HepG2 (cell line): ENCODE measurements around the gene C1QL2. TPM values are rescaled to one million over a fixed set of nuclear protein-coding genes. Genes with fewer than 3 reads are reported as not detected.

ENCODE experiments used
- HINFP ChIP-seq: sonication (generic); formaldehyde crosslinking; IDR thresholded peaks from 2 replicates; pipeline ENCODE4 v1.4.0; 2020; ENCODE audit warnings: low read depth, mild to moderate bottlenecking, missing genetic modification reagents
- MAFG ChIP-seq: sonication (generic); formaldehyde crosslinking; IDR thresholded peaks from 2 replicates; pipeline ENCODE4 v1.5.1; 2020; ENCODE audit warnings: mild to moderate bottlenecking, missing genetic modification reagents
- MAFK ChIP-seq, 2 experiments: IDR thresholded peaks in 1 of 2; conservative IDR thresholded peaks in 1 of 2; 2 replicates each; pipeline ENCODE4 v1.6.1; 2011; ENCODE audit warnings: improper control_type of control experiment in 2 of 2, low read length in 2 of 2
- MAZ ChIP-seq, 2 experiments: sonication (generic) in 1 of 2; formaldehyde crosslinking in 1 of 2; IDR thresholded peaks; 2 replicates each; pipeline versions ENCODE4 v1.5.0 to v1.6.1; 2012 to 2020; ENCODE audit warnings: low read depth in 2 of 2, mild to moderate bottlenecking in 2 of 2, borderline replicate concordance in 1 of 2, improper control_type of control experiment in 1 of 2, low read length in 1 of 2, missing genetic modification reagents in 1 of 2, moderate library complexity in 1 of 2
- RAD21 ChIP-seq: fragments of 450-650 bp; formaldehyde crosslinking; IDR thresholded peaks from 2 replicates; pipeline ENCODE4 v1.5.0; 2020; ENCODE audit warnings: mild to moderate bottlenecking
- REPIN1 ChIP-seq: sonication (generic); formaldehyde crosslinking; IDR thresholded peaks from 2 replicates; pipeline ENCODE4 v1.8.0; 2022; ENCODE audit warnings: missing genetic modification reagents, low read depth, mild to moderate bottlenecking, borderline replicate concordance
- SP1 ChIP-seq, 2 experiments: fragments of 450-650 bp in 1 of 2; sonication (generic) in 1 of 2; formaldehyde crosslinking in 1 of 2; IDR thresholded peaks; 2 replicates each; pipeline versions ENCODE4 v1.4.0 to v1.6.1; 2016 to 2020; ENCODE audit warnings: missing genetic modification reagents in 1 of 2
- SRY ChIP-seq: sonication (generic); formaldehyde crosslinking; IDR thresholded peaks from 2 replicates; pipeline ENCODE4 v1.8.0; 2022; ENCODE audit warnings: mild to moderate bottlenecking, missing genetic modification reagents
- SSRP1 ChIP-seq: IDR thresholded peaks from 2 replicates; pipeline ENCODE4 v1.6.1; 2016; ENCODE audit warnings: control low read depth
- ZBTB1 ChIP-seq: sonication (generic); formaldehyde crosslinking; IDR thresholded peaks from 2 replicates; pipeline ENCODE4 v1.4.0; 2020; ENCODE audit warnings: missing genetic modification reagents, borderline replicate concordance
- ZBTB33 ChIP-seq: sonication (generic); formaldehyde crosslinking; IDR thresholded peaks from 2 replicates; pipeline ENCODE4 v1.4.0; 2020; ENCODE audit warnings: missing genetic modification reagents
- ZBTB39 ChIP-seq: sonication (generic); formaldehyde crosslinking; IDR thresholded peaks from 2 replicates; pipeline ENCODE4 v1.5.0; 2020; ENCODE audit warnings: missing genetic modification reagents
- ZBTB4 ChIP-seq: sonication (generic); formaldehyde crosslinking; IDR thresholded peaks from 2 replicates; pipeline ENCODE4 v1.4.0; 2020; ENCODE audit warnings: missing genetic modification reagents, mild to moderate bottlenecking, borderline replicate concordance
- ZNF234 ChIP-seq: sonication (generic); formaldehyde crosslinking; conservative IDR thresholded peaks from 2 replicates; pipeline ENCODE4 v1.5.1; 2020; ENCODE audit warnings: mild to moderate bottlenecking, missing genetic modification reagents
- ZNF335 ChIP-seq: sonication (generic); formaldehyde crosslinking; IDR thresholded peaks from 2 replicates; pipeline ENCODE4 v1.4.0; 2020; ENCODE audit warnings: missing genetic modification reagents
- ZNF564 ChIP-seq: sonication (generic); formaldehyde crosslinking; IDR thresholded peaks from 2 replicates; pipeline ENCODE4 v1.8.1; 2023; ENCODE audit warnings: mild to moderate bottlenecking, missing genetic modification reagents
- ZNF580 ChIP-seq: IDR thresholded peaks from 2 replicates; pipeline ENCODE4 v1.6.1; 2016; ENCODE audit warnings: low read depth, borderline replicate concordance
- ZNF672 ChIP-seq: sonication (generic); formaldehyde crosslinking; IDR thresholded peaks from 2 replicates; pipeline ENCODE4 v1.8.1; 2022; ENCODE audit warnings: missing genetic modification reagents
- ZNF749 ChIP-seq: sonication (generic); formaldehyde crosslinking; IDR thresholded peaks from 2 replicates; pipeline ENCODE4 v1.8.0; 2022; ENCODE audit warnings: mild to moderate bottlenecking, missing genetic modification reagents, moderate library complexity, borderline replicate concordance
- polyA plus RNA-seq, 8 experiments: library from polyadenylated mRNA; depleted of rRNA in 3 of 8; stranded (reverse) in 7 of 8; unstranded in 1 of 8; fragments of >200 nt; fragmentation: Illumina TruSeq in 4 of 8; extraction: Trizol in 4 of 8; gene quantifications; 2 replicates each; pipeline versions ENCODE4 v1.2.1 to v1.2.3, GENCODE V29; 2011 to 2016; ENCODE audit warnings: low read depth in 4 of 8, missing spikeins in 1 of 8, mixed read lengths in 1 of 8; ENCODE audit not compliant: insufficient read depth in 1 of 8
- total RNA-seq, 5 experiments: library from RNA; depleted of rRNA; stranded (reverse); fragments of >200 nt; fragmentation: Illumina TruSeq; extraction: Trizol; gene quantifications; 2 replicates each; pipeline ENCODE4 v1.2.3, GENCODE V29; 2016; ENCODE audit warnings: low read depth in 1 of 5

Gene C1QL2
- total and polyA plus RNA-seq, 2 of the 13 experiments (the other 11 are each of a cell fraction or from before 2014, with no cell fraction given): not detected

- TF ChIP-seq ZBTB39 (CRISPR knock-in tag) (no peak), ZBTB1 (CRISPR knock-in tag) (no peak), ZBTB4 (no peak), ZNF335 (CRISPR knock-in tag) (no peak), MAZ (IDR thresholded peaks at IDR 0.05; ENCODE audit: borderline replicate concordance, low read depth, low read length) (no peak), MAZ (CRISPR knock-in tag; IDR thresholded peaks at IDR 0.05; ENCODE audit: low read depth) (no peak), ZBTB33 (CRISPR knock-in tag) (no peak), REPIN1 (CRISPR knock-in tag) (no peak), SSRP1 (CRISPR knock-in tag) (no peak), SRY (CRISPR knock-in tag) (peak; percentile 60; the same call in 1 of the 2 replicates), ZNF749 (CRISPR knock-in tag) (no peak), RAD21 (CRISPR knock-in tag) (no peak), ZNF580 (CRISPR knock-in tag) (no peak), ZNF564 (CRISPR knock-in tag) (no peak), ZNF672 (CRISPR knock-in tag) (no peak), SP1 (IDR thresholded peaks at IDR 0.05) (no peak), SP1 (CRISPR knock-in tag; IDR thresholded peaks at IDR 0.05) (no peak), HINFP (CRISPR knock-in tag) (no peak), MAFK (conservative IDR thresholded peaks at IDR 0.05 in 1 of 2, IDR thresholded peaks at IDR 0.05 in 1 of 2; ENCODE audit: low read length in 2 of 2) (no peak), MAFG (CRISPR knock-in tag) (no peak), ZNF234 (no peak)
Observed at GRCh38 chr2:119106301-119106897, 52.2 kb downstream of the C1QL2 start (continued).
